K562 (cell line): ENCODE measurements around the gene MYL10. TPM values are rescaled to one million over a fixed set of nuclear protein-coding genes. Genes with fewer than 3 reads are reported as not detected.

Source experiments
- BCOR ChIP-seq: fragments of 450-650 bp; IDR thresholded peaks from 2 replicates; pipeline ENCODE4 v1.6.1; 2016
- CBX5 ChIP-seq: IDR thresholded peaks from 2 replicates; pipeline ENCODE4 v1.6.1; 2014; ENCODE audit warnings: low read depth, borderline replicate concordance
- HSF4 ChIP-seq: fragments of 250-450 bp; sonication (Bioruptor Pico); IDR thresholded peaks from 2 replicates; pipeline ENCODE4 v2.1.2; 2022; ENCODE audit warnings: mild to moderate bottlenecking, moderate library complexity, borderline replicate concordance
- JUN ChIP-seq, 2 experiments: sonication (generic) in 1 of 2; formaldehyde crosslinking in 1 of 2; IDR thresholded peaks; 2 replicates each; pipeline versions ENCODE4 v1.6.1 to v1.8.0; 2012 to 2022; ENCODE audit warnings: borderline replicate concordance in 2 of 2, mild to moderate bottlenecking in 2 of 2, improper control_type of control experiment in 1 of 2, low read depth in 1 of 2, low read length in 1 of 2, missing genetic modification reagents in 1 of 2
- KDM5B ChIP-seq: fragments of 200-600 bp; sonication (generic); IDR thresholded peaks from 2 replicates; pipeline ENCODE4 v1.6.1; 2012; ENCODE audit warnings: low read depth, mild to moderate bottlenecking, moderate library complexity, low read length, control low read depth, inconsistent platforms; ENCODE audit not compliant: insufficient replicate concordance
- LEF1 ChIP-seq: fragments of 450-650 bp; IDR thresholded peaks from 2 replicates; pipeline ENCODE4 v1.6.1; 2016; ENCODE audit warnings: mild to moderate bottlenecking
- PML ChIP-seq: IDR thresholded peaks from 2 replicates; pipeline ENCODE4 v1.6.1; 2012; ENCODE audit warnings: low read length, inconsistent platforms
- PRMT5 ChIP-seq: sonication (generic); formaldehyde crosslinking; IDR thresholded peaks from 2 replicates; pipeline ENCODE4 v1.5.0; 2020; ENCODE audit warnings: missing genetic modification reagents
- SMC3 ChIP-seq: conservative IDR thresholded peaks from 2 replicates; pipeline ENCODE4 v1.6.1; 2011; ENCODE audit warnings: low read depth, low read length, improper control_type of control experiment; ENCODE audit not compliant: insufficient read depth
- TAL1 ChIP-seq: fragments of 450-650 bp; IDR thresholded peaks from 2 replicates; pipeline ENCODE4 v1.6.1; 2016; ENCODE audit warnings: mild to moderate bottlenecking
- TBL1XR1 ChIP-seq, 2 experiments: IDR thresholded peaks; 2 replicates each; pipeline ENCODE4 v1.6.1; 2012; ENCODE audit warnings: improper control_type of control experiment in 2 of 2, low read length in 2 of 2, mild to moderate bottlenecking in 1 of 2
- ZBTB1 ChIP-seq: sonication (generic); formaldehyde crosslinking; IDR thresholded peaks from 2 replicates; pipeline ENCODE4 v1.8.1; 2023; ENCODE audit warnings: missing genetic modification reagents, low read depth, mild to moderate bottlenecking, borderline replicate concordance
- ZFP30 ChIP-seq: fragments of 250-450 bp; sonication (Bioruptor Pico); IDR thresholded peaks from 2 replicates; pipeline ENCODE4 v1.8.0; 2022; ENCODE audit warnings: moderate library complexity, mild to moderate bottlenecking, inconsistent platforms, borderline replicate concordance
- polyA plus RNA-seq, 8 experiments: library from polyadenylated mRNA; depleted of rRNA in 4 of 8; stranded (reverse) in 5 of 8; unstranded in 3 of 8; fragments of >200 nt; fragmentation: Nextera tagmentation in 2 of 8; fragmentation: Illumina TruSeq in 1 of 8; extraction: Ambion mirVana in 2 of 8; extraction: Trizol in 1 of 8; gene quantifications; 2 replicates each; pipeline versions ENCODE4 v1.2.1 to v1.2.3, GENCODE V29; 2011 to 2014; ENCODE audit warnings: inconsistent platforms in 1 of 8, missing spikeins in 1 of 8
- total RNA-seq, 7 experiments: library from RNA; depleted of rRNA in 6 of 7; stranded (reverse); fragments of >200 nt in 6 of 7; fragmentation: Illumina TruSeq in 2 of 7; extraction: Trizol in 2 of 7; gene quantifications; 2 replicates each; pipeline versions ENCODE4 v1.2.1 to v1.2.3, GENCODE V29; 2011 to 2021; ENCODE audit warnings: low replicate concordance in 1 of 7
- TF ChIP-seq, protein P1 (sequence below), 3 experiments: fragments of 200-800 bp in 1 of 3; fragments of 250-450 bp in 1 of 3; fragments of 450-650 bp in 1 of 3; sonication (Bioruptor Pico) in 1 of 3; sonication (Bioruptor generic) in 1 of 3; formaldehyde crosslinking in 1 of 3; IDR thresholded peaks; 2 replicates each; pipeline versions ENCODE4 v1.6.1 to v1.8.0; 2016 to 2022; ENCODE audit warnings: mild to moderate bottlenecking in 2 of 3, missing genetic modification characterization in 2 of 3, missing compliant biosample characterization in 1 of 3, moderate library complexity in 1 of 3
- TF ChIP-seq, protein P2 (sequence below): fragments of 450-650 bp; formaldehyde crosslinking; conservative IDR thresholded peaks from 2 replicates; pipeline ENCODE4 v1.4.0; 2022; ENCODE audit warnings: mild to moderate bottlenecking, missing genetic modification characterization
- TF ChIP-seq, protein P3 (sequence below): fragments of 450-650 bp; formaldehyde crosslinking; IDR thresholded peaks from 2 replicates; pipeline ENCODE4 v1.4.0; 2020; ENCODE audit warnings: mild to moderate bottlenecking, moderate library complexity
- TF ChIP-seq, protein P4 (sequence below): sonication (generic); formaldehyde crosslinking; IDR thresholded peaks from 2 replicates; pipeline ENCODE4 v1.8.0; 2022; ENCODE audit warnings: missing genetic modification reagents, mild to moderate bottlenecking, moderate library complexity, borderline replicate concordance

MYL10 gene
- total and polyA plus RNA-seq, 9 of the 15 experiments (the other 6 are each of a cell fraction or from before 2014, with no cell fraction given), result not detected

DNA sequence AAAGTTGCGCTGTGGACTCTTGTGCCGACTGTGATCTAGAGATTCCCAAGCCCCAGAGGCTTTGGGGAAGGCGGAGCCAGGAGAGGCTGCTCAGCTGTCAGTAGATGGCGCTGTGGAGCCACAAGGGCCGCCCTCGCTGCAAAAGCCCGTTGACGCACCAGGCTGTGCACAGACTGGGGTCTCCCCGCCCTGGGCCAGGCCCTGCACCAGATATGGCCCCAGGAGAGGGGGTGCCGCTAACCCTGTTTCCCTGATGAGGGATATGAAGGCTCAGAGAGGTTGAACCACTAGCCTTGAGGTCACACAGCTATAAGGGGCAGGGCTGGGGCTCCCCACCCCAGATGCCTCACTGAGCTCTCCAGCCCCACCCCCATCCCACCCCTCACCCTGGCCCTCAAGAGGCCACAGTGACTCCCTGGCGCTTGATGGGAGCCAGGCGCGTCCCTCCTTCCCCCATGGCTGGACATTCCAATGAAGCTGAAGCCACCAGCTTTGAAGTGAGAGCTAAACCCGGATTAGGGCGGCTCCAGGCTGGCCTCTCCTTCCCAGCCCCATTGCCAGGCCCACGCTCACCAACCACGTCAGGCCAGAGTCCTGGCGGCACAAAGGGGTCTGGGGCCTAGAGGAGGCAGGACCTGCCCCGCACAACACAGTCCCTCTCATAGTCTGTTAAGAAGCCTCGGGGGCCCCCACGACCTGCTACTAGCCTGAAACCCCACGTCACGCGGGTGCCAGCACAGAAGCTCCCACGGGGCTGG, 26.4 kb downstream of the MYL10 start (continued):
- TF ChIP-seq, protein P1, sequence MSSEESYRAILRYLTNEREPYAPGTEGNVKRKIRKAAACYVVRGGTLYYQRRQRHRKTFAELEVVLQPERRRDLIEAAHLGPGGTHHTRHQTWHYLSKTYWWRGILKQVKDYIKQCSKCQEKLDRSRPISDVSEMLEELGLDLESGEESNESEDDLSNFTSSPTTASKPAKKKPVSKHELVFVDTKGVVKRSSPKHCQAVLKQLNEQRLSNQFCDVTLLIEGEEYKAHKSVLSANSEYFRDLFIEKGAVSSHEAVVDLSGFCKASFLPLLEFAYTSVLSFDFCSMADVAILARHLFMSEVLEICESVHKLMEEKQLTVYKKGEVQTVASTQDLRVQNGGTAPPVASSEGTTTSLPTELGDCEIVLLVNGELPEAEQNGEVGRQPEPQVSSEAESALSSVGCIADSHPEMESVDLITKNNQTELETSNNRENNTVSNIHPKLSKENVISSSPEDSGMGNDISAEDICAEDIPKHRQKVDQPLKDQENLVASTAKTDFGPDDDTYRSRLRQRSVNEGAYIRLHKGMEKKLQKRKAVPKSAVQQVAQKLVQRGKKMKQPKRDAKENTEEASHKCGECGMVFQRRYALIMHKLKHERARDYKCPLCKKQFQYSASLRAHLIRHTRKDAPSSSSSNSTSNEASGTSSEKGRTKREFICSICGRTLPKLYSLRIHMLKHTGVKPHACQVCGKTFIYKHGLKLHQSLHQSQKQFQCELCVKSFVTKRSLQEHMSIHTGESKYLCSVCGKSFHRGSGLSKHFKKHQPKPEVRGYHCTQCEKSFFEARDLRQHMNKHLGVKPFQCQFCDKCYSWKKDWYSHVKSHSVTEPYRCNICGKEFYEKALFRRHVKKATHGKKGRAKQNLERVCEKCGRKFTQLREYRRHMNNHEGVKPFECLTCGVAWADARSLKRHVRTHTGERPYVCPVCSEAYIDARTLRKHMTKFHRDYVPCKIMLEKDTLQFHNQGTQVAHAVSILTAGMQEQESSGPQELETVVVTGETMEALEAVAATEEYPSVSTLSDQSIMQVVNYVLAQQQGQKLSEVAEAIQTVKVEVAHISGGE (CRISPR knock-in tag; IDR thresholded peaks at IDR 0.05), result no peak
- TF ChIP-seq TBL1XR1 (IDR thresholded peaks at IDR 0.05; ENCODE audit: low read length in 2 of 2), result 0 out of 4 replicates have a peak, but pooled peaks of 1 of the 2 experiments have one; percentile 17
- no peak for TF ChIP-seq PRMT5 (CRISPR knock-in tag)
- TF ChIP-seq, protein P2, sequence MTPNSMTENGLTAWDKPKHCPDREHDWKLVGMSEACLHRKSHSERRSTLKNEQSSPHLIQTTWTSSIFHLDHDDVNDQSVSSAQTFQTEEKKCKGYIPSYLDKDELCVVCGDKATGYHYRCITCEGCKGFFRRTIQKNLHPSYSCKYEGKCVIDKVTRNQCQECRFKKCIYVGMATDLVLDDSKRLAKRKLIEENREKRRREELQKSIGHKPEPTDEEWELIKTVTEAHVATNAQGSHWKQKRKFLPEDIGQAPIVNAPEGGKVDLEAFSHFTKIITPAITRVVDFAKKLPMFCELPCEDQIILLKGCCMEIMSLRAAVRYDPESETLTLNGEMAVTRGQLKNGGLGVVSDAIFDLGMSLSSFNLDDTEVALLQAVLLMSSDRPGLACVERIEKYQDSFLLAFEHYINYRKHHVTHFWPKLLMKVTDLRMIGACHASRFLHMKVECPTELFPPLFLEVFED, result no peak
- TF ChIP-seq TAL1, result no peak
- peak; percentile 6; the same call in 1 of the 2 replicates for TF ChIP-seq BCOR
- peak; percentile 88 for TF ChIP-seq SMC3
- TF ChIP-seq, protein P3, sequence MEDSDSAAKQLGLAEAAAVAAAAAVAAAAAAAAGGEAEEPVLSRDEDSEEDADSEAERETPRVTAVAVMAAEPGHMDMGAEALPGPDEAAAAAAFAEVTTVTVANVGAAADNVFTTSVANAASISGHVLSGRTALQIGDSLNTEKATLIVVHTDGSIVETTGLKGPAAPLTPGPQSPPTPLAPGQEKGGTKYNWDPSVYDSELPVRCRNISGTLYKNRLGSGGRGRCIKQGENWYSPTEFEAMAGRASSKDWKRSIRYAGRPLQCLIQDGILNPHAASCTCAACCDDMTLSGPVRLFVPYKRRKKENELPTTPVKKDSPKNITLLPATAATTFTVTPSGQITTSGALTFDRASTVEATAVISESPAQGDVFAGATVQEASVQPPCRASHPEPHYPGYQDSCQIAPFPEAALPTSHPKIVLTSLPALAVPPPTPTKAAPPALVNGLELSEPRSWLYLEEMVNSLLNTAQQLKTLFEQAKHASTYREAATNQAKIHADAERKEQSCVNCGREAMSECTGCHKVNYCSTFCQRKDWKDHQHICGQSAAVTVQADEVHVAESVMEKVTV (CRISPR knock-in tag), result peak; percentile 71
- 0 out of 2 replicates have a peak, but pooled peaks have one; percentile 46 for TF ChIP-seq JUN (IDR thresholded peaks at IDR 0.05; ENCODE audit: borderline replicate concordance, low read depth, low read length)
- TF ChIP-seq JUN (CRISPR knock-in tag; IDR thresholded peaks at IDR 0.05; ENCODE audit: borderline replicate concordance), result no peak
- TF ChIP-seq ZBTB1 (CRISPR knock-in tag), result no peak
- no peak for TF ChIP-seq LEF1
- no peak for TF ChIP-seq ZFP30
- TF ChIP-seq, protein P4, sequence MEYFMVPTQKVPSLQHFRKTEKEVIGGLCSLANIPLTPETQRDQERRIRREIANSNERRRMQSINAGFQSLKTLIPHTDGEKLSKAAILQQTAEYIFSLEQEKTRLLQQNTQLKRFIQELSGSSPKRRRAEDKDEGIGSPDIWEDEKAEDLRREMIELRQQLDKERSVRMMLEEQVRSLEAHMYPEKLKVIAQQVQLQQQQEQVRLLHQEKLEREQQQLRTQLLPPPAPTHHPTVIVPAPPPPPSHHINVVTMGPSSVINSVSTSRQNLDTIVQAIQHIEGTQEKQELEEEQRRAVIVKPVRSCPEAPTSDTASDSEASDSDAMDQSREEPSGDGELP (CRISPR knock-in tag), result peak; percentile 74
- TF ChIP-seq PML, result no peak
- TF ChIP-seq CBX5, result no peak
- TF ChIP-seq HSF4 (CRISPR knock-in tag), result no peak
- TF ChIP-seq KDM5B, result no peak
